ENCODE measurements around the gene CCDC102A. TPM values are rescaled to one million over a fixed set of nuclear protein-coding genes. Genes with fewer than 3 reads are reported as not detected.

CCDC102A gene
- total and polyA plus RNA-seq, 2 of the 13 experiments (the other 11 are each of a cell fraction or from before 2014, with no cell fraction given), result 2.1 to 2.8 TPM

DNA sequence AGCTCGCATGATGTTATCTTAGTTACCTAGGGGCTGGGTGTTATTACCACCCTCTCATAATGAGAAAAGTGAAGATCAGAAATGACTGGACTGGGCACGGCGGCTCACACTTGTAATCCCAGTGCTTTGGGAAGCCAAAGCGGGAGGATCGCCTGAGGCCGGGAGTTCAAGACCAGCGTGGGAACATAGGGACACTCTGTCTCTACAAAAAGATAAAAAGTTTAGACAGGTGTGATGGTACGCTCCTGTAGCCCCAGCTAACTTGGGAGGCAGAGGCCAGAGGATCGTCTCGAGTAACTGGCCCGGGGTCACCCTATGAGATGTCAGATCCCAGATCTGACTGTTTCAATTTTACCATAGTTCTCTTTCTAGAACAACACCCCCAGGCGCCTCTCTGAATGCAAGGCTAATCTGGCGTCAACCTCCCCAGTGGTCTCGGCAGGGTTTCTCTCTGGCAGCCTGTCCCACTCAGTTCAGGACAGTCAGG lies 1.9 kb upstream of the CCDC102A start:
- ATAC-seq (no peak), DNase-seq (ENCODE audit: low spot score) (no peak), FAIRE-seq (no peak)
- CTCF ChIA-PET (ENCODE audit: low intra/inter-chr PET ratio, low total read pairs), result no interaction called here
- no peak overlapping the region for H3K4me2 ChIP-seq (ENCODE audit: low read depth, low read length)
- intact Hi-C loops (cut with micrococcal nuclease; ENCODE audit: unreplicated experiment) (no loop called here), in situ Hi-C loops (cut with HindIII; ENCODE audit: extremely low pct_ligation_motif_present, low pct_unique_long_range_greater_than_20kb) (no loop called here)
- POLR2A ChIA-PET, result no interaction called here
- H3K9ac ChIP-seq (ENCODE audit: insufficient read depth, low read depth, low read length), result no peak overlapping the region
- H3K27me3 ChIP-seq (ENCODE audit: control insufficient read depth in 1 of 2, insufficient read depth in 2 of 2, low read length in 2 of 2), result peaks cover 8 to 61% of the 10 kb centered on the region in 2 experiments
- no peak overlapping the region for H2AFZ ChIP-seq (ENCODE audit: low read length)
- peaks cover 39% of the 10 kb centered on the region for H3K4me1 ChIP-seq (ENCODE audit: insufficient read depth, low read length)
- no peak for TF ChIP-seq ZNF354B (CRISPR knock-in tag; IDR thresholded peaks at IDR 0.05)
- no peak for TF ChIP-seq NFKB2 (CRISPR knock-in tag; IDR thresholded peaks at IDR 0.05; ENCODE audit: borderline replicate concordance)
- no peak for TF ChIP-seq JUN (CRISPR knock-in tag; IDR thresholded peaks at IDR 0.05)
- TF ChIP-seq GRHL1 (CRISPR knock-in tag; conservative IDR thresholded peaks at IDR 0.05), result no peak
- TF ChIP-seq RFXAP (CRISPR knock-in tag; IDR thresholded peaks at IDR 0.05; ENCODE audit: borderline replicate concordance), result no peak
- no peak for TF ChIP-seq HOXA3 (CRISPR knock-in tag; IDR thresholded peaks at IDR 0.05)
- TF ChIP-seq ZNF558 (CRISPR knock-in tag; IDR thresholded peaks at IDR 0.05; ENCODE audit: borderline replicate concordance), result no peak
- TF ChIP-seq, protein P1, sequence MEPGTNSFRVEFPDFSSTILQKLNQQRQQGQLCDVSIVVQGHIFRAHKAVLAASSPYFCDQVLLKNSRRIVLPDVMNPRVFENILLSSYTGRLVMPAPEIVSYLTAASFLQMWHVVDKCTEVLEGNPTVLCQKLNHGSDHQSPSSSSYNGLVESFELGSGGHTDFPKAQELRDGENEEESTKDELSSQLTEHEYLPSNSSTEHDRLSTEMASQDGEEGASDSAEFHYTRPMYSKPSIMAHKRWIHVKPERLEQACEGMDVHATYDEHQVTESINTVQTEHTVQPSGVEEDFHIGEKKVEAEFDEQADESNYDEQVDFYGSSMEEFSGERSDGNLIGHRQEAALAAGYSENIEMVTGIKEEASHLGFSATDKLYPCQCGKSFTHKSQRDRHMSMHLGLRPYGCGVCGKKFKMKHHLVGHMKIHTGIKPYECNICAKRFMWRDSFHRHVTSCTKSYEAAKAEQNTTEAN (CRISPR knock-in tag; conservative IDR thresholded peaks at IDR 0.05), result no peak
- TF ChIP-seq TBX2 (CRISPR knock-in tag; IDR thresholded peaks at IDR 0.05; ENCODE audit: borderline replicate concordance), result no peak
- no peaks in the 10 kb centered on the region for H3K36me3 ChIP-seq (replicated peaks in 1 of 2; ENCODE audit: control insufficient read depth in 1 of 2, insufficient read depth in 2 of 2, low read length in 2 of 2)
- no peaks in the 10 kb centered on the region for H3K79me2 ChIP-seq (ENCODE audit: insufficient read depth, low read length)
- WGBS (ENCODE audit: low lambda C conversion rate), result 69% methylated on average over 14 of the region's 14 CpGs
- H4K20me1 ChIP-seq (ENCODE audit: insufficient read depth, low read length), result no peaks in the 10 kb centered on the region
- H3K4me3 ChIP-seq (replicated peaks in 1 of 3; ENCODE audit: insufficient read depth in 1 of 3, low read depth in 2 of 3, low read length in 3 of 3), result no peak overlapping the region
- H3K27ac ChIP-seq (ENCODE audit: extremely low read length, insufficient read depth, low read length), result no peak overlapping the region
- no peaks in the 10 kb centered on the region for H3K9me3 ChIP-seq (ENCODE audit: low read length)
- no TSS peak for BruUV-seq (replicated peaks)

Data from HepG2 (cell line).